Ammon's horn (tissue), 1 donor: ENCODE results near the gene AFAP1L1.

ENCODE experiments used
- DNase-seq: peaks from one replicate; pipeline ENCODE4 v3.0.0-alpha.2; 2016; ENCODE audit warnings: low spot score

The AFAP1L1 gene

DNA sequence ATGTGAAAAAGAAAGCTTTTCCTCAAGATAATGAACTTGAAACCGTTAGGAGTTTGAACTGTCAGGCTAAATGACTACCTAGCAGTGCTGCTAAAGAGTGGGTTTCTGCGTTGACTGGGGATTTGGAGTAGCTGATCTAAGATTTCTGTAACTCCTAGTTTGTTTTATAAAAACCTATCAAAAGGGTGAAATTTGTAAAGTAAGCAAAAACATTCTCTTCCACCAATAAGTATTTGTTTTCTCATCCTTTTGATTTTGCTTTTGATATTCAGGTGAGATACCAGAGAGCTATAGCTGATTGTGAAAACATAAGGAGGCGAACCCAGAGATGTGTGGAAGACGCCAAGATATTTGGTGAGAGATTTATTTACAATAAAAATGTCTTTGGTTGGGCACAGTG, 77.7 kb downstream of the AFAP1L1 start:
- no peak for DNase-seq

DNA sequence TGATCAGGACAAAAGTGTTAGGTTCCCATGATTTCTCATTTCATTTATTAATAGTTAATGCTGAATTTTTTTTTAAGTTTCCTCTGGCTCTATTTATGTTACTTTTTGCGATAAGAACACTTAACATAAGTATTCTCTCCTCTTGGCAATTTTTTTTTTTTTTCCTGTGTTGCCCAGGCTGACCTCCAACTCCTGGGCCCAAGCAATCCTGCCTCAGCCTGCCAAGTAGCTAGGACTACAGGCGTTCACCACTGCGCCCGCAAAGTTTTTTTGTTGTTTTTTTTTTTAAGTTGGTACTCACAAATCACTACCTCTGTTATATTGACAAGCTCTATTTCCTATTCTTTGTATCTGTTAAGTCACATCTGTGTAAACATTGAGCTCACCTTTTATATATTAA, 80.5 kb downstream of the AFAP1L1 start:
- no peak for DNase-seq

DNA sequence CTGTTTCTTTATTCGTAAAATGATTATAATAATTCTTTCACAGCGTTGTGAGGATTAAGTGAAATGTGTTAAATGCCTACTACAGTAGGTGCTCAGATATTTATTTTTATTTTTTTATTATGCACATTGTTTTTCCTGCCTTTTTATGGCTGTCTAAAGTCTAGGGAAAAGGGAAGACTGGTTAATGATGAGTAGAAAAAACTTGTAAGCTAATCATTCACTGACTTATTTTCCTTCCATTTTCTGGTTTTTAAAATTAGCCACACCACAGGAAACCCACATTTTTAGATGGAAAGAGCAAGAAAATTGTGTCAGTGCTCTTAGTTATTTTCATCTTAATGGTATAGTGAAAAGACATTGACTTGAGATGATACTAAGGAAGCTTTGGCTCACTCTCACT, 82.3 kb downstream of the AFAP1L1 start:
- DNase-seq: no peak

DNA sequence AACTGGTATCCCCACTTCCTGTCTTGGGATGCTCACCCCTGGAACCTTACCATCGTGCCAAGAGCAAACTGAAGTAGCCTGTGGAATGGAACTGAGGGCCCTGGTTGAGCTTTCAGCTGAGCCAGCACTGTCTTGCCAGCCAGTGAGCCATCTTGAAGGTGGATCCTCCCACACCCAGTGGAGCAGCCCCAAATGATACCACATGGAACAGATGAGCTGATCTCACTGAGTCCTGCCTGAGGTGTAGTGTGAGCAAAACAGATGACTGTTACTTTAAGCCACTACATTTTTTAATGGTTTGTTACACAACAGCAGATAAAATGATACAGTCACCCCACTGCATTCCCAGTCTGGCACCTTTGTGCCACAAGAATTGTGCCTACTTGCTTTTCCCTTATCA, 84.0 kb downstream of the AFAP1L1 start:
- DNase-seq: no peak

DNA sequence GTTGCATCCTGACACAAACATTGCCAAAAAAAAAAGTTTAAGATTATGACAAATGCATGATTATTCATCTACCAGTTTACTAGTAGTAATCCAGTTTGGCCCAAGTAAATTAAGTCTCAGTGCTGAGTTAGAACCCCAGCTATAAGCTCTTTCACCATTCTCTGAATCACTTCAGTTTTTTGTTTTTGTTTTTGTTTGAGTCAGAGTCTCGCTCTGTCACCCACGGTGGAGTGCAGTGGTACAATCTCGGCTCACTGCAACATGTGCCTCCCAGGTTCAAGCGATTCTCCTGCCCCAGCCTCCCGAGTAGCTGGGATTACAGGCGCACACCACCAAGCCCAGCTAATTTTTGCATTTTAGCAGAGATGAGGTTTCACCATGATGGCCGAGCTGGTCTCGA, 84.7 kb downstream of the AFAP1L1 start:
- DNase-seq: no peak

DNA sequence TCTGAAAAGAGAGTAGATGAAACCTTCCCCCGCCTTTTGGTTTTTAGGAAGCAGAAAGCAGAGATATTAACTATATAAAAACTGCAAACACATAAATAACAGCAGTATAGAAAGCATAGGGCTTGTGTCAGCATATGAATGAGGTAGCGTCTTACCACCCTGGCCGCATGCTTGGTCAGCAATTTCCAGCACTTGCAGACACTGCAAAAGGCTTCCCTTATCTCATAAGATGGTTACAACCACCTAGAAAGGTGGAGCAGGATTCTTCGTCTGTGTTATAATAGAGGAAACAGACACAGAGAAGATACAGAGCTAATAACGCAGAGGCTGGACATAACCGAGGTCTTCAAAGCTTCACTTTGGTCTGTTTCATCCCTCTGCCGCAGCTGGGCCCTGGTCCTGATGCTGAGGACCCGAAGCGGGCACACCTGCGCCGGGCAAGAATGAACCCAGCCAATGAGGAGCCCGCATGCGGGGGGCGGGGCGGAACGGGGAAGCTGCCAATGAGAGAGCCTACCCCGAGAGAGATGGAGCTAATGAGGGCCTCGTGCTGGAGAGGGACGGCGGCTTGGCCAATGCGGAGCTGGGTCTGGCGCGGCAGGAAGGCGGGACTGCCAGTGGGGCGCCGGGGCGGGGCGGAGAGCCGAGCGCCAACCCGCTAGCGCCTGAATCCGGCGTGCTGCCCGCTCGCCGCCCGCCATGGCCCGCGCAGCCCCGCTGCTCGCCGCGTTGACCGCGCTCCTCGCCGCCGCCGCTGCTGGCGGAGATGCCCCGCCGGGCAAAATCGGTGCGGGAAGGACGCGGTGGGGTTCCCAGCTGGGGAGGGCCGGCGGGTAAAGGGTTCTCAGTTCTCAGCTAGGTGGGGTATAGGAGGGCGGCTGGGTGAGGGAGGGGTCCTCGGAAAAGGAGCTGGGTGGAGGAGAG, 86.0 kb downstream of the AFAP1L1 start, which contains the start of gene PCYOX1L:
PCYOX1L (plus strand) TSS at position 677 of the 924 bp plus-strand sequence; CDS start at position 700, 23 bp downstream.
- peak; percentile 99 for DNase-seq

DNA sequence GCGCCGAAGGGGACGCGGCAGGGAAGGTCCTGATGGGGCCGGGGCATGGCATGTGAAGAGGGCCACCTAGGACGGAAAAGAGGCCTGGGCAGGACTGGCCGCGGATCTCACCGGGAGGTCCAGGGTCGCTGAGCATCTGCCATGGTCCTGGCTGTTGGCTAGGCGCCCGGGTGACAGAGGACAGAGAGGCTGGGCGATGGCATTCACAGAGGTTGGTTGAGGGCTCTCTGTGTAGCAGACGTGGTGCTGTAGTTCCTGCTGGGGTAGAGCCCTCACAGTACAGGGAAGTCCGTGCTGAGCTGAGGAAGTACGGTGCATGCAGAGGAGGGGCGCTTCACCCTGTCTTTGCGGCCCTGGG, 86.6 kb downstream of the AFAP1L1 start:
- DNase-seq: peak; percentile 65

DNA sequence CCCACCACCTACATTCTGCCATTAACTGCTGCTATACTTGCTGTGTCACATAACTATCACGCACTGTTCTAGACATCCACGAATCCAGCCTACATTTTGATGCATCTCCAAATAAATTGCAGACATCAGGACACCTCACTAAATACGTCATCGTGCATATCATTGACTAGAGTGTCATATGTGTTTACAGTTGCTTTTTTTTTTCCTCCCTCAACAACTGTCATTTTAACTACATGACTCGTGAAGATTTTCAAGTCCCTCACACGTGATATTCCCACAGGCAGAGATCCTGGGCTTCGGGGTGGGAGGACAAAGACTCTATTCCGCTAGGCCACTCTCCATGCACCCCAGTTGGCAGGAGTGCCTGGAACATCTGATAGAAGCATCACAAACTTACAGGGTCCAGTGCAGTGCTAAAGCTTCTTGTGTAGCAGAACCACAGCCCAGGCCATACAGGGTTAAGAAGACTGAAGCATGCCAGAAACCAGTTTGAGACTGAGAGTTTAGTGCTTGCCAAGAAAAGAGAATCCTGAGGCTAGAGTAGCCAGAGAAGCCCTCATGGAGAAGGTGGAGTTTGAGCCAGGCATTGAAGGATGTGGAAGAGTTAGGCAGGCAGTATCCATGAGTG, 87.3 kb downstream of the AFAP1L1 start:
- DNase-seq: no peak

DNA sequence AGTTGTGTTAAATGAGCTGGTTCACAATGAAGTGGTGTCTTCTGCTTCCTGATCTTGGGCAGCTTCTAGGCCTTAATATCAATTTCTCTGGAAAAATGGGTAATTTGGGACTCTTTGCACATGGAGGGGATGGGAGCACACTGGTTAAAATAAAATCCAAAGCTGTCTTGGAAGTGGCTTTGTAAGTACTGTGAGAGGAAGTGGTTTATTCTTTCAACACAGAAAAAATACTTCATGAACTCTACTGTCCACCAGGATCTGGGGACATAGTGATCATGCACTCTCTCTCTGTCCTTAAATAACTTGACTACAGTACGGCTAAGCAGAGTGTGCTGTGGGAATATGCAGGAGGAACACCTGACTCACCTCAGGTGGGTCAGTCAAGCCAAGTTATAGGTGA, 88.6 kb downstream of the AFAP1L1 start:
- no peak for DNase-seq

DNA sequence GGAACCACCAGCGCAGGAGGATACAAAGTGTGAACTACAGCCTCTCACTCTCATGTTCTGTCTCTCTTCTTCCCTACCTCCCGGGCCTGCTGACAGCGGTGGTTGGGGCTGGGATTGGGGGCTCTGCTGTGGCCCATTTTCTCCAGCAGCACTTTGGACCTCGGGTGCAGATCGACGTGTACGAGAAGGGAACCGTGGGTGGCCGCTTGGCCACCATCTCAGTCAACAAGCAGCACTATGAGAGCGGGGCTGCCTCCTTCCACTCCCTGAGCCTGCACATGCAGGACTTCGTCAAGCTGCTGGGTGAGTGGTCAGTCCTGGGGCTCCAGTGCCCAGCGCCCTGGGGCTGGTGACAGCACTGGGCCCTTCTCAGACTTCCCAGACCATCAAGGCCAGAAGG, 90.9 kb downstream of the AFAP1L1 start:
- no peak for DNase-seq

DNA sequence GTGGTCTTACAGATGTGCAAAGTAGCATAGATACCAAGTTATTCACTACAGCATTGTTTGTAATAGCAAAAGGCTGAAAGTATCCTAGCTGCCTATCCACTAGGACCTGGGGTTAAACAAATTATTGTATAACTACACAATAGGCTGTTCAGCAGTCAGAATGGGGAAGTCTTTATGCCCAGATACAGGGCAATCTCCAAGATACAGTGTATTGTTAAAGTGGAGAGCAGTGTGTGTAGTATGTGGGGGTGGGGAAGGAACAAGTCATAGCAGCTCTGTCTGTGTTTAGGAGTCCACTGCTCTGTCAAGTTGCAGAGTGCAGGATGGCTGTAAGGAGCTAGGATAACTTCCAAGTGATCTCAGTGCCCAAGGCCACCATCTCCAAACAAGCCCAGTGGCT, 91.7 kb downstream of the AFAP1L1 start:
- no peak for DNase-seq

DNA sequence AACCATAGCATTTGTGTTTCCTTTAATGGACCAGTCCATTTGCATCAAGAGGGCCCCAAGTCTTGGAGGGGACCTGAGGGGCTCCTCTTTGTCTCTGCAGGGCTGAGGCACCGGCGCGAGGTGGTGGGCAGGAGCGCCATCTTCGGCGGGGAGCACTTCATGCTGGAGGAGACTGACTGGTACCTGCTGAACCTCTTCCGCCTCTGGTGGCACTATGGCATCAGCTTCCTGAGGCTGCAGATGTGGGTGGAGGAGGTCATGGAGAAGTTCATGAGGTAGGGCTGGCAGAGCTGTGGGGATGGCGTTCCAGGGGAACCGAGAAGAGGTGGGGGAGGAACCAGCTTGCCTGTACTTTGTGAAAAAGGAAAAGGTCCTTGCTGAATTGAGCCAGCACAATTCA, 92.3 kb downstream of the AFAP1L1 start:
- DNase-seq: no peak

DNA sequence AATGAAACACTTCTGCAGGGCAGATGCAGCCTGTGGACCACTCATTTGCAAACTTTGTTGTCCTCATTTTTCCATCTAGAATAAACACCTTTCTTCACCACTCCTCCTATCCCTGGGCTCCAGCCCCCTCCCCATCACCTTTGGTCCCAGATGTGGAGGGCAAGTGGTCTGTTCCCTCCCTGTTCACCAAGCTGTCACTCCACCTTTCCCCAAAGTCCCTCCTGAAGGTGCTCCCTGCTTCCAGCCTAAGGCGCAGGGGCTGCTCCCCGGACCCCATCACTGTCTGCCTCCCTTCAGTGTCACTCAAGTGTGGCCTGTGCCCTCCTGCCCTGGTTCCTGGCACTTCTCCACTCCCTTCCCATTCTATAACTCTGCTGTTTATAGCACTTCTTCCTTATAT, 93.1 kb downstream of the AFAP1L1 start:
- DNase-seq: no peak

DNA sequence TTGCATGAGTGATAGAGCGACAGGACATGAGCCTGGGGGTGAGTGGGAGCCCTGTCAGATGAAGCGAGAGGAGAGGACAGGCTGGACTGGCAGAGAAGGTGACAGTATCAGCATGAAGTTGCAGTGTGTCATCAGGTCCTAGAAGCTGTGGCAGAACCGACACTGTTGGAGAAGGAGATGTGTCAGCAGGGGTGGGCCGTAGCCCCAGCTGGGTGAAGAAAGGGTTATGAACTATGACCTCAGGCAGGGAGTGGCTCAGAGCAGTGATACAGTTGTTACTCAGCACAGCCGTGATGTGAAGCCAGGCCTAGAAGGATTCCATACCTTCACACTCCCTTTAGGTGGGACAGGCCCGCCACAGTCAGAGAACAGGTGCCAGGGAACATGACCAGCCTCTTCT, 93.8 kb downstream of the AFAP1L1 start:
- no peak for DNase-seq

DNA sequence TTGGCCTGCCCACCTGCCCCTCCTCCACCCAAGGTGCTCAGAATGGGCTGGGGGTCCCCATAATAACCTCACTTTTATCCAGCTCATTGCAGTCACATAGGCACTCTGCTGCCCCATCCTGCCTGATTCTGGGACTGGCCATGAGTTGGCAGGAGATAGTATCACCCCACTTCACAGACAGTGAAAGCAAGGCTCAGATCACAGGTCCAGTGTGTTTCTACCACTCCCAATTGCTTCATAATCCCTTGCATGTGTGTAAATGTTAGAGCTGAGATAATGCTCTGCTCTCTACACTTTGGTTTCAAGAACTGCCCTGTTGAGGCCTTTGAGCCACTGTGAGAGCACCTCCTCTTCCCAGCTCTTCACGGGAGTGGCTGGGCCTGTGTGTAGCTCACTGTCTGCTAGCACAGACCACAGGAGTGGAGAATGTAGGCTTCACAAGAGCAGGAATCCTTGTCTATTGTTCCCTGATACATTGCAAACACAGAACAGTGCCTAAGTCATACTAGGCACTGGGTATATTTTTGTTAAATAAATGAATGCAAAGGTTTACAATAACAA, 94.6 kb downstream of the AFAP1L1 start:
- no peak for DNase-seq

DNA sequence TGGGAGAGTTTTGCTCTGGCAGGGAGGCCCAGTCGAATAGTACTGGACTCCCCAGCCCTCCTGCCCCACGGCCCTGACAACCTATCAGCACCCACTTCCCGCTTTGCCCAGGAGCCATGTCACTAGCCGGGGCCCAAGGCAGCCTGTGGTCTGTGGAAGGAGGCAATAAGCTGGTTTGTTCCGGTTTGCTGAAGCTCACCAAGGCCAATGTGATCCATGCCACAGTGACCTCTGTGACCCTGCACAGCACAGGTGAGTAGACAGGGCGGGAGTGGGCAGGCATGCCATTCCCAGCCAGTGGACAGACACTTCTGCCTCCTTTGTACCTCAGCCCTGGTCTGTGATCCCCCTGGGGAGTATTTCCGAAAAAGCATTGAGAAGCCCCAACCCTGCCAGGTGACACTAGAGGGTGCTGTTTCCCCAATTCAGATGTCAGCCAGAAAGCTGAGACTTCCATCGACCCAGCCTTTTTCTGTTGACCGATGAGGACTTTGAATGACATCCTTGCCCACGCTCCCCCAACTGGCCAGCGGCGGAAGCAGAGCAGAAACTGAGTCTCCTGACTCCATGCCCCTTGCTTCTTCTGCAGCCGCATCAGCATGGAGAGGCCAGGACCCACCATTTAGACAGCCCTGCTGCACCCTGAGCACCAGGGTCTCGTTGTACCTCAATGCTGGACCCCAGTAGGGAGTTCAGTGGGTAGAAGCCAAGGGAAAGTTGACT, 95.8 kb downstream of the AFAP1L1 start:
- DNase-seq: peak; percentile 73

DNA sequence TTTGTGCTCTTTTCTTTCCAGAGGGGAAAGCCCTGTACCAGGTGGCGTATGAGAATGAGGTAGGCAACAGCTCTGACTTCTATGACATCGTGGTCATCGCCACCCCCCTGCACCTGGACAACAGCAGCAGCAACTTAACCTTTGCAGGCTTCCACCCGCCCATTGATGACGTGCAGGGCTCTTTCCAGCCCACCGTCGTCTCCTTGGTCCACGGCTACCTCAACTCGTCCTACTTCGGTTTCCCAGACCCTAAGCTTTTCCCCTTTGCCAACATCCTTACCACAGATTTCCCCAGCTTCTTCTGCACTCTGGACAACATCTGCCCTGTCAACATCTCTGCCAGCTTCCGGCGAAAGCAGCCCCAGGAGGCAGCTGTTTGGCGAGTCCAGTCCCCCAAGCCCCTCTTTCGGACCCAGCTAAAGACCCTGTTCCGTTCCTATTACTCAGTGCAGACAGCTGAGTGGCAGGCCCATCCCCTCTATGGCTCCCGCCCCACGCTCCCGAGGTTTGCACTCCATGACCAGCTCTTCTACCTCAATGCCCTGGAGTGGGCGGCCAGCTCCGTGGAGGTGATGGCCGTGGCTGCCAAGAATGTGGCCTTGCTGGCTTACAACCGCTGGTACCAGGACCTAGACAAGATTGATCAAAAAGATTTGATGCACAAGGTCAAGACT, 96.5 kb downstream of the AFAP1L1 start:
- DNase-seq: no peak

DNA sequence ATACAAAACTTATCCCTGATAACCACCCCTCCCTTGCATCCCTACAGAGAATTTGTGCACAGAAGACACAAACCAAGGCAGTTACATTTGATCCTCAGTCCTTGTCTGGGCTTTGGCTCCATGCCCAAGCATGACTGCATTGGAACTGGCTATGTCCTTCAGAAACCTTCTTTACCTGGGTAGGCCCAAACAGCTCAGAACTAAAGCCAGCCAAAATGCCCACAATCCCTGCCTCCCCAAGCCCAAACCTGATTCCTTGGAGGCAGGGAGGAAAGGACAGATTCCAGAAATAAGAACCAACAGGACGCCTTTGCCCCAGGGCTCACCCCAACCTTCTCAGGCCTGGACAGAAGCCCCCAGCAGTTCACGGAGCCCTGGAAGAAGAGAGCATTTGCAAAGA, 99.2 kb downstream of the AFAP1L1 start:
- no peak for DNase-seq

DNA sequence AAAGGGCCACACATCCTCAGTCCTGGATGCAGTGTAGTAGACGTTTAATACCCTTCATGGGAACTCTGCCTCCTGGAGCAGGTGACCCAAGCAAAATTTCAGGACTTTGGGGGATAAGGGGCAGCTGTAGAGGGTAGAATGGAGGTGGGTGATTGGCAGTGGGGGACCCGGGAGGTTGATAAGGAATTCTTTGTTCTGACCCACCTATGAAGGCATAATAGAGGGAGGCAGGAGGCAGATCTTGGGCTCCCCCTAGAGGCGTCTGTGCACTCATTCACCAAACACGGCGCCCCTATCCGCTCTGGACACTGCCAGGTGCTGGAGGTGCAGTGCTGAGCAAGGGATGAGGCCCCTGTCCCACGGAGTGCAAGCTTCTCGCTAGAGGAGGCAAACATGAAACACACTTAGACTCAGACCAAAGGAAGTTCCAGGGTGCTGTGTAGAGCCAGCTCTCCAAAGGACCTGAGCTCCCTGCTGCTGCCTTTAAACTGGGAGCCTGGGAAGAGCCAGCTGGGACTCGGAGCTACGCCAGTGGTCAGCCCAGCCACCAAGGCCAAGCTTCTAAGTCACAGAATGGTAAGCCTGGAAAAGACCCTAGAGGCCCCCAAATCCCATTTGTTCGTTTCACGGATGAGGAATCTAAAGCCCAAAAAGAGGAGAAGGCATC, 99.8 kb downstream of the AFAP1L1 start:
- peak; percentile 61 for DNase-seq

DNA sequence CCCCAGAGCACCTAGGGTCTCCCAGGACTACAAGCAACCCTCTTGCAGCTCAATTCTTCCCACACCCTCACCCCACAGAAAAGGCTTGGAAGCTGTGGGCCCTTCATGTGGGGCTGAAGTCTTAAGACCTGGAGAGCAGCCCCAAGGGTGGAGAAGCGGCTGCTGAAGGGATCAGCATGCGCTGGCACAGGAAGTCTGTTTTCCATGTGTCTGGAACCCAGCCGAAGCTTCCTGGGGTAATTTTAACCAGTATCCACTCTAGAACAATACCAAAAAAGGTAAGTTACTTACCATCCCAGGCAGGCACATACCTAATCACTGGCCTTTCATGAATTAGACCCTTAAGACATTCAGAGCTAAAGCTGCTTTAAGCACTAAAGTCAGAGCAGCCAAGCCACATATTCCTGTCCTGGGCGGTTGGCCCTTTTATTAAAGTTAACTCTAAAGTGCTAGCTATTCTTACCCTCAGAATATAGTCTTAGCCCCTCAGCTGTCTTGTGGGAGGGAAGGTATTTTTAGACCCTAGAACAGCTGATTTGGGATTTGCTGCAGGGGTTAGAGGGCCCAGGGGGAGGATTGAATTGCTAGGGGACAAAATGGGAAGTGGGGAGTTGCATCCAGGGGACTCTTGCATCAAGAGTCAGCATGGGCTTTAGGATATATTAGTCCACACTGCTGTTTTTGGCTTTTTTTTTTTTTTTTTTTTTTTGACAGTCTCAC, 100.6 kb downstream of the AFAP1L1 start:
- DNase-seq: no peak

DNA sequence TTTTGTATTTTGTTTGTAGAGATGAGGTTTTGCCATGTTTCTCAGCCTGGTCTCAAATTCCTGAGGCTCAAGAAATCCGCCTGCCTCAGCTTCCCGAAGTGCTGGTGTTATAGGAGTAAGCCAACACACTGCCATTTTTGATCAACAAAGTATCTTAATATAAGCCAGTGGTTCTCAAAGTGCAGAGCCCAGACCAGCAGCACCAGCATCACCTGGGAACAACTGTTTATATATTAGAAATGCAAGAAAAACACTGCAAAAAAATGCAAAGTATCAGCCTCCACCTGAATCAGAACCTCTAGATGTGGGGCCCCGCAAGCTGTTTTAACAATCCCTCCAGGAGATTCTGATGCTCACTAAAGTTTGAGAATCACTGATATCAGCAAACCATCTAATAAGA, 101.3 kb downstream of the AFAP1L1 start:
- DNase-seq: no peak
